Ishikawa (cell line): ENCODE measurements around the gene PATJ.

ENCODE experiments used
- EGR1 ChIP-seq: IDR thresholded peaks from 2 replicates; pipeline ENCODE4 v1.6.1; 2012
- EP300 ChIP-seq: IDR thresholded peaks from 2 replicates; pipeline ENCODE4 v1.6.1; 2012; ENCODE audit warnings: borderline replicate concordance
- MAX ChIP-seq: IDR thresholded peaks from 2 replicates; pipeline ENCODE4 v1.6.1; 2012
- REST ChIP-seq: IDR thresholded peaks from 2 replicates; pipeline ENCODE4 v1.6.1; 2012; ENCODE audit warnings: low read depth, mild to moderate bottlenecking
- YY1 ChIP-seq: IDR thresholded peaks from 2 replicates; pipeline ENCODE4 v1.6.1; 2012; ENCODE audit warnings: low read depth

GRCh38 chr1:62198781-62199125 is 456.5 kb downstream of the PATJ start:
- TF ChIP-seq MAX (no peak), REST (no peak), EP300 (no peak), YY1 (no peak), EGR1 (no peak)
